HG02623 (cell line): ENCODE measurements around the gene INPP5D.

ENCODE experiments used
- ATAC-seq: cut with Tn5 transposase; IDR thresholded peaks from one replicate; pipeline ENCODE4 v1.9.1; 2021; ENCODE audit warnings: moderate library complexity; ENCODE audit not compliant: unreplicated experiment

The INPP5D gene

DNA sequence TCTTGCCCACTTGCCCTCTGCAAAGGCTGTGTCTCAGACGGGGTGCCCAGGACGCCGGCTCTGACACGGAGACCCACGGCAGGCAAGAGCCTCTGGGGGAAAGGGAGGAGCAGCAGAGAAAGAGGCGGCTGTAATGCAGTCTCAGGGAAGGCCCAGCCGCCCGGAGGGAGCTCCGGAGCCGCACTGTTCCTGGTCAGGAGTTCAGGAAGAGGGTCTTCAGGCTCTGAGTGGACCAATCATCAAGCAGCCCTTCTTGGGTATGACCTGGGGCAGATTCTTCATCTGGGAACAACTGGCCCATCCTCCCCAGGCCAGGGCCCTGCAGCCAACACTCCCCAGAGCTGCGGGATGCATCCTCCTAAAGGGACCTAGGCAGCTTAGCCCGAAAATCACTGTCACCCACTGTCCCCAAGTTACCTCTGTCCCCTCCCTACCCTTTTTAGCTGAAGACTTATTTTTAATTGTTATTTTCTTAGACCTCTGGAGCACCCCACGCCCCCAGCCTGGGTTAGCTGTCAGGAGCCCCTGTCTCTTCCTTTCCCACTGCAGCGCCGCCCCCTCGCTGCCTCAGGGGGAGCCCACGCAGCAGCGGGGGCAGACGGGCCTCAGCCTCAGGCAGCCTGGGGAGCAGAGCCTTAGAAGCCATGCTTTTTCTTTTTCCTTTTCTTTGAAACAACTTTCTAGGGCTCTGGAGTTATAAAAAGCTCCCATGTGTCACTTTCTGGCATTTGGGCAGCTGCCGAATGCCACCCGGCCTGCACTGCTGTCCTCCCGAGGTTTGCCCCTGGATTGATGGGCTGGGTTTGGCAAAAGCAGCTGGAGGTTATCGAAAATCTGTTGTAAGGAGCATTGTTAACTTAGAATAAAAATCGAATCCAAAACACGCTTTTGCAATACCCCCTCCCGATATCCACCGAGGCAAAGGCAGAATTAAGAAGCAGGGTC is 28.3 kb upstream of the INPP5D start:
- ATAC-seq: no peak

DNA sequence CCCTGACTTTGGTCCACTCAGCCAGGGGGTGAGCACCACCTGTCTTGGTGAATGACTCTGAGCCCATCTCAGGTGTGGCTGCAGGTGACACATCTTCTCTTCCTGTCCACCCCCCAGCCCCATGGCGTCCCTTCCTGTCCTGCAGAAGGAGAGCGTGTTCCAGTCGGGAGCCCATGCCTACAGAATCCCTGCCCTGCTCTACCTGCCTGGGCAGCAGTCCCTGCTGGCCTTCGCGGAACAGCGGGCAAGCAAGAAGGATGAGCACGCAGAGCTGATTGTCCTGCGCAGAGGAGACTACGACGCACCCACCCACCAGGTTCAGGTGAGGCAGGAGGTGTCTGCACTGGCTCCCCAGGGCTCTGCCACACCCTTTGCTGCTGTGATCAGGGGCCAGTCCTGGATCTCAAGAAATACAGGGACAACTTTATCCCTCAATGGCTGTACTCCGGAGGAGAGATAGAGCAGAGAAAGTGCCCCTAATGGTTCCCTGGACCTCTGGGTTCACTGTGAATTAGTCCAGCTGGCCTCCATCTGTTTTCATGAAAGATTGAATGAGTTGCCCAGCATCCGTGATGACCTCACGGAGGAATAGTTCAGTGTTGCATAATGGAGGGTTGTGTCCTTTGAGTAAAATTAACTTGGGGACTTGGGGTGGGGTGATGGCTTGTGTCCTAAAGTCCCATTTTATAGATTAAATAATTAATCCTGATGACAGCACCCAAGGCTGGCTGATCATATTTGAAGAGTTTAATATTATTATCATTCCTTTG is 27.4 kb upstream of the INPP5D start, which contains the start of gene NEU2:
Gene NEU2, plus strand, starts transcription at position 122 of the 770 bp plus-strand sequence. Its CDS starts 0 bp downstream, at position 122.
- no peak for ATAC-seq

DNA sequence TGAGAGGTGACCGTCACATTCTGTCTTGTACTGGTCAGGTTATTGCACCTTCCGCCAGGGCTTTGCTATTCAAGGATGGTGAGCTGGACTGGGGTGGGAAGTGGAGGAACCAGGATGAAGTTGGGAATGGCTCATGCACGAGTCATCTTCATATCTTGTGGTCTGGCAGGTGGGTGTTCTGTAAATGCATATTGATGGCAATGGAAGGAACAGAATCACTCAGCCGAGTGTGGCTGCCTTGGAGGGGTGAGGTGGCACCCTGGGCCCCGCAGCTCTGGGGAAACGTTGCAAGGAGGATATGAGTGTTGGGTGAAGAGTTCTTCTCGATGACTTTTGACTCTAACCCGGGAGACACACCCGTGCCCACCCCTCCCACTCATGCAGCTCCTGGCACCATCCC is 26.5 kb upstream of the INPP5D start:
- ATAC-seq: no peak

DNA sequence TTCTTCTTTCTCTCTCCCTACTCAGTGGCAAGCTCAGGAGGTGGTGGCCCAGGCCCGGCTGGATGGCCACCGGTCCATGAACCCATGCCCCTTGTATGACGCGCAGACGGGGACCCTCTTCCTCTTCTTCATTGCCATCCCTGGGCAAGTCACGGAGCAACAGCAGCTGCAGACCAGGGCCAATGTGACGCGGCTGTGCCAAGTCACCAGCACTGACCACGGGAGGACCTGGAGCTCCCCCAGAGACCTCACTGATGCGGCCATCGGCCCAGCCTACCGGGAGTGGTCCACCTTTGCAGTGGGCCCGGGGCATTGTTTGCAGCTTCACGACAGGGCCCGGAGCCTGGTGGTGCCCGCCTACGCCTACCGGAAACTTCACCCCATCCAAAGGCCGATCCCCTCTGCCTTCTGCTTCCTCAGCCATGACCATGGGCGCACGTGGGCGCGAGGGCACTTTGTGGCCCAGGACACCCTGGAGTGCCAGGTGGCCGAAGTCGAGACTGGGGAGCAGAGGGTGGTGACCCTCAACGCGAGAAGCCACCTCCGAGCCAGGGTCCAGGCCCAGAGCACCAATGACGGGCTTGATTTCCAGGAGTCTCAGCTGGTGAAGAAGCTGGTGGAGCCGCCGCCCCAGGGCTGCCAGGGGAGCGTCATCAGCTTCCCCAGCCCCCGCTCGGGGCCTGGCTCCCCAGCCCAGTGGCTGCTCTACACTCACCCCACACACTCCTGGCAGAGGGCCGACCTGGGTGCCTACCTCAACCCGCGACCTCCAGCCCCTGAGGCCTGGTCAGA is 25.9 kb upstream of the INPP5D start:
- no peak for ATAC-seq

DNA sequence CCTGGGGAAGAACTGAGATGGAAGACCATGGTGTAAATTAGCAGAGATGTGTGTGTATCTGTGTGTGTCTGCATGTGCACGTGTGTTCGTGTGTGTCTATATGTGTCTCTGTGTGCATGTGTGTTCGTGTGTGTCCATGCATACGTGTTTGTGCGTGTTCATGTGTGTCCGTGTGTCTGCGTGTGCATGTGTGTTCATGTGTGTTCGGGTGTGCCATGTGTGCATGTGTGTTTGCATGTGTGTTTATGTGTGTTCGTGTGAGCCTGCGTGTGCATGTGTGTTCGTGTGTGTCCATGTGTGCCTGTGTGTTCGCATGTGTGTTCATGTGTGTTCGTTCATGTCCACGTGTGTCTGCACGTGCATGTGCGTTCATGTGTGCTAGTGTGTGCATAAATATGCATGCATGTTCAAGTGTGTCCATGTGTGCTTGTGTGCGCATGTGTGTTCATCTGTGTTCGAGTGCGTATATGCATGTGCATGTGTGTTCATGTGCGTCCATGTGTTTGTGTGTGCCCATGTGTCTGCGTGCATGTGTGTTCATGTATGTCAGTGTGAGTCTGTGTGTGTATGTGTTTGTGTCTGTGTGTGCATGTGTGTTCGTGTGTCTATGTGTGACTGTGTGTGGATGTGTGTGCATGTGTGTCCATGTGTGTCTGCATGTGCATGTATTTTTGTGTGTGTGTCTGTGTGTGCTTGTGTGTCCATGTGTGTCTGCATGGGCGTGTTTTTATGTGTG is 24.5 kb upstream of the INPP5D start:
- ATAC-seq: no peak

DNA sequence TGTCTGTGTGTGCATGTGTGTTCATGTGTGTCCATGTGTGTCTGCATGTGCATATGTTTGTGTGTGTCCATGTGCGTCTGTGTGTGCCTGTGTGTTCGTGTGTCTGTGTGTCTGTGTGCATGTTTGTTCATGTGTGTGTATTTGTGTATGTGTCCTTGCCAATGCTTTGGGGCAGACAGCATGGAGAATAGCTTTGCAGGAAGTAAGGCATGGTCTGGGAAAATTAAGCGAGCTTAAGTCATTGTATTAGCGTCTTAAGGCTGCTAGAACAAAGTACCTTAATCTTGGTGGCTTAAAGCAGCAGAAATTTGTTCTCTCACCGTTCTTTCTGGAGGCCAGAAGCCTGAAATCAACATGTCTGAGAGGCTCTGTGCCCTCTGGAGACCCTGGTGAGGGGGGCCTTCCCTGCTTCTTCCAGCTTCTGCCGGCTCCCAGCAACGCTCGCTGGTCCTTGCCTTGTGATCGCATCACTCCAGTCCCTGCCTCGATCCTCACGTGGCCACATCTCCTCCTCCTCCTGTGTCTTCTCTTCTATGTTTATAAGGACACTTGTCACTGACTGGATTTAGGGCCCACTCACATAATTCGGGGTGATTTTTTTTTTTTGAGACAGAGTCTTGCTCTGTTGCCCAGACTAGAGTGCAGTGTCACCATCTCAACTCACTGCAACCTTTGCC is 23.8 kb upstream of the INPP5D start:
- no peak for ATAC-seq

DNA sequence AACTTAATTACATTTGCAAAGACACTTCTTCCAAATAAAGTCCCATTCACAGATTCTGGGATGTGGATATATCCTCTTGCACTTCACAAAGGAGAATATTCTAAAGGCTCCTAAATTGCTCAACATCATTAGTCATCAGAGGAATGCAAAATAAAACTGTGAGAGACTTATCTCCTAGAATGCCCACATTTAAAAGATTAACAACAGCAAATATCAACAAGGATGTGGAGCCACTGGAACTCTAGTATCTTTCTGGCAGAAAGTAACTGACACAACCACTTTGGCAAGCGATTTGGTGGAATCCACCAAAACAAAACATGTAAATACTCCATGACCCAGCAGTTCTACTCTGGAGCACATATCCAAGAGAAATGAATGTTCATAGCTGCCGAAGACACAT is 23.1 kb upstream of the INPP5D start:
- ATAC-seq: no peak

DNA sequence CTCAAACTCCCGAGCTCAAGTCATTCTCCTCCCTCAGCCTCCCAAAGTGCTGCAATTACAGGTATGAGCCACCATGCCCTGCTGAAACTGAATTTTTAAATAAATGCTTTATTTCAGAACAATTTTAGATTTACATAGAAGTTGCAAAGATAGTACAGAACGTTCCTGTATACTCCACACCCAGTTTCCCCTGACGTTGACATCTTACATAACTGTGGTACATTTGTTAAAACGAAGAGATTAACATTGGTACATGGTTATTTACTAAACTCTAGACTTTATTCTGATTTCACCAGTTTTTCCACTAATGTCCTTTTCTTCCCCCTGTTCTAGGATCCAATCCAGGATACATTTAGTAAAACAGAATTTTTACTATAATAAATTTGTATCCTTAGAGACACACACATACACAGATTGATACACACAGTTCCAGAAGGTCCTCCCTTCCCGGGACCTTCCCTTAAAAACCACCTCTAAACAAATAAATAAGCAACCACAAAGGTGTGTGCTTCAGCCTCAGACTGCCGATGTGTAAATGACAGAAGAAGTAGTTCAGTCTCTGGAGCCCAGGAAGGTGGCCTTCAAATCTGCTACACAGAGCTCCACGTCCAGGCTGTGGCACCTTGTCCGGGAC is 20.8 kb upstream of the INPP5D start:
- ATAC-seq: no peak

DNA sequence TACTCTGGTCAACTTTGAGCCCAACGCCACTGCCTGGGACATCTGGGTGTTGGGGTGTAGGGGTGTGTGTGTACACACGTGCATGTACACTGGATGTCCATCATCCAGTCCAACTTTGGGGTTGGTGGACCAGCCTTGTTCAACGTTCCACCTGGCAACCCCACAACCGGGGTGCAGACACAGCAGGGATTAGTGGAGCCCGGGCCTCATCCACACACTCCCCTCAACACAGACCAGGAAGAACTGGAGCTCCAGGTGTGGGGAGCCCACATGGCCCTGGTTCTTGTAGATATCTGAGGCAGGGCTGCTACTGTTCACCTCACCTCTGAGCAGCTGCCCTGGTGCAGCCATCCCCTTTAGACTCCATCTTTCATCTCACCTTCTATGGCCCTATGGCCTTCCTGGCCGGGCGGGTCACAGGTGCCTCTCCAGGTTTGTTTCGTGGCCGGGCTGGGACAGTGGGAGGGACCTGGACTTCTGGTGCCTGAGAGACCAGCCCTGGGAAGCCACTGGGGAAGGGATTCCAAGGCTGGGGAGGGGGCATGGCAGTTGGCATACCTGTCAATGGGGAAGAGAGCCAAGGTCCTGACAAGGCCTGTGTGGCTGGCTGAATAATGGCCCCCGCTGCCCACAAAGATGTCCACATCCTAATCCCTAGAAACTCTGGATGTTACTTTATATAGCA is 20.2 kb upstream of the INPP5D start:
- no peak for ATAC-seq

DNA sequence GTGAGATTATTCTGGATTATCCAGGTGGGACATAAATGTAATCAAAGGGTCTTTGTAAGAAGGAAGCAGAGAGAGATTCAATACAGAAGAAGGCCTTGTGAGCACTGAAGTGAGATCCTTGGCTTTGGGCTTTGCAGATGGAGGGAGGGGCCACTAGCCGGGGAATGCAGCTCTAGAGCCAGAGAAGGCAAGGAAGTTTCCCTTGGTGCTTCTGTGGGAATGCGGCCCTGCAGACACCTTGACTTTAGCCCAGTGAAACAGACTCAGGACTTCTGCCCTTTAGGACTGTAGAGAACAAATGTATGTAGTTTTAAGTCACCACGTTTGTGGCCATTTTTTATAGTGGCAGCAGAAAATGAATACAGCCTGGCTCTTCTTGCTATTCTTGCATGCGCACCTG is 19.6 kb upstream of the INPP5D start:
- no peak for ATAC-seq

DNA sequence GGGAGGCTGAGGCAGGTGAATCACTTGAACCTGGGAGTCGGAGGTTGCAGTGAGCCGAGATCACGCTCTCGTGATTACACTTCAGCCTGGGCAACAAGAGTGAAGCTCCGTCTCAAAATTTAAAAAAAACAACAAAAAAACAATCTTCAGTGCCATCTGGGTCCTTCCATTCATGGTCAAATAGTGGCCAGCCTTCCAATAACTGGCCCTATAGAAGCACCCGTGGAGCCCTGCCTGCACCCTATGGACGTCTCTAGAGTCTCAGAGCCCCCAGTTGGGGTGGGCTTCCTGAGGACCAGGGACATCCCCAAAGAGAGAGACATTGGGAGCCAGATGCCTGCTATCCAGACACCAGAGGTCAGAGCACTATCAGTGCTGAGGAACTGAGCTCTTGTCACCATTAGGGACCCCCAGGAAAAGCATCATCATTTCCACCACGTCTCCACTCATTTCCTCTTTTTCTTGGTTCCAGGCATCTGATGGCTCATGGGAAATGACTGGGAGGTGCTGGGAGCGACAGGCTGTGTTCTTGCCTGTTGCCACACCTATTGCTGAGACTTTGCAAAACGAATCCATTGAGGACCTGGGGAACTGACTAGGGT is 18.3 kb upstream of the INPP5D start:
- ATAC-seq: no peak

DNA sequence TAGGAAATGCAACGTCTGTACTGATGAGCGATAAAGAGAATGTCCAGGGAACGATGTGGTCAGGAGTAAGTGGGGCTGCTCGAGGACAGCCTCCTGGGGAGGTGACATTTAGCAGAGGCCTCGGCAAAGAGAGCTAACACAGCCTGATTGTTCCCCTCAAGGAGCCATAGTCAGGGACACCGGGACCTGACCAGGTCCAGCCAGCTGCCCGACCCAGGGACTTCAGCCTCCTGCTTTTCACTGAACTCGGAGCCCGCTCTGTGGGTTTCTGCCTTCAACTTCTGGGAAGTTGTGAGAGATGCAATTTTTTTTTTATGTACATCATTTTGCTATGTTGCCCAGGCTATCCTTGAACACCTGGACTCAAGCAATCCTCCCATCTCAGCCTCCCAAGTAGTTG is 17.6 kb upstream of the INPP5D start:
- ATAC-seq: no peak

DNA sequence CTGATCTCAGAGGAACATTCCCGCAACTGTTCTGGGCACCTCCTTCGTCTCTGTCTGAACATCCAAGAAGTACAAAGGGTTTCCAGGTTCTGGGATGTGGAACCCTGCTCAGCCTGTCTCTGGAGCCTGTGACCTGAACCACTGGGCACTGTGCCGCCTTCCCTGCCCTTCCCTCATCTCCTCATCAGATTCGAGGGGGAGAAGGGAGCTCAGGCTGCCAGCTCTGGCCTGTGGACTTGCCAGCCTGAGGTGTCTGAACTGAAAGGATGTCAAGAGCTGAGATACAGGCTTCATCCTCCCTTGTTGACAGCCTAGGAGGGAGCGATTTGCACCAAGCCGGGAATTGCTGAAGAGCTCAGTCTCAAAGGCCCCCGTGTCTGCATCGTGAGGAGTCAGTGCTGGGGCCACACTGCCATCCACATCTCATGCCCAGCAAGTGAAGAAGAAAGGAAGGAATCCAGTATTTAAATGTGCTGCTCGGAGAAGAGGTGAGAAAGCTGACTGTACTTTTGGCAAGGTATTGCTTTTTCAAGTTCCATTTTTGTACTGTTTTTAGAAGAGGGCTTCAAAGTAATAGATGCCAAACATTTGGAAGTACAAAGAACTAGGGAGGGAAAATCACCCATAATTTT is 15.1 kb upstream of the INPP5D start:
- ATAC-seq: no peak

DNA sequence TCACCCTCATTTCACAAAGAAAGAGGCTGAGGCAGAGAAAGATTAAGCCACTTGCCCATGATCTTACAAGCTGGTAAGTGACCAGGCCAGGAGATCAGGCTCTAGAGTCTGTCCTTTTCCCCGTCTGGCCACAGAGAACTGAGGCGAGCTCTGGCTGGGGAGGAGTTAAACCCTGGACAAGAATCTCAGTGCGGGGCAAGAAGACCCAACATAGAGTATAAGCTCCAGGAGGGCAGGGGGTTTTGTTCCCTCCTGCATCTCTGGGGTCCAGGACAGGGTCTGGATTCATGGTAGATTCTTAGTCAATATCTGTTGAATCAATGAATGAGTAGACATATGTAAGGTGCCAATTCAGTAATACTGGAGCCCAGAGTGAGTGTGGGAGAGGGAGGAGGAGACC is 12.9 kb upstream of the INPP5D start:
- ATAC-seq: no peak

DNA sequence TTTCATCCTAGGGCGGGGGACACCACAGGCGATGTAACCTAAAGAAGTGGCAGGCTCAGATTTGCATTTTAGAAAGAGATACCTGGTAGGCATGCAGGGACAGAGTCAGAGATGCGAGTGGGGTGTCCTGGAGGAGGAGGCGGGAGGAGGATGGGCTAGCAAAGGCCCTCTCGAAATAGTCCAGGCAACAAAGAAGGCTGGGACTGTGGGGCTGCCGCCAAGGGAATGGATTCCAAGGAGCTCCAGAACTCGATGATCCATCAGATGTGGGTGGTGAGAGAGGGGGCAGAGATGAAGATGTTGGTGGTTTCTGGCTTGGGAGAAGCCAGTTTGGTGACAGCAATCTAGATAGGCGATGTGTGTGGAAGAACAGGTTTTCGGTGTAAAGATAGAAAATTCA is 12.5 kb upstream of the INPP5D start:
- ATAC-seq: no peak

DNA sequence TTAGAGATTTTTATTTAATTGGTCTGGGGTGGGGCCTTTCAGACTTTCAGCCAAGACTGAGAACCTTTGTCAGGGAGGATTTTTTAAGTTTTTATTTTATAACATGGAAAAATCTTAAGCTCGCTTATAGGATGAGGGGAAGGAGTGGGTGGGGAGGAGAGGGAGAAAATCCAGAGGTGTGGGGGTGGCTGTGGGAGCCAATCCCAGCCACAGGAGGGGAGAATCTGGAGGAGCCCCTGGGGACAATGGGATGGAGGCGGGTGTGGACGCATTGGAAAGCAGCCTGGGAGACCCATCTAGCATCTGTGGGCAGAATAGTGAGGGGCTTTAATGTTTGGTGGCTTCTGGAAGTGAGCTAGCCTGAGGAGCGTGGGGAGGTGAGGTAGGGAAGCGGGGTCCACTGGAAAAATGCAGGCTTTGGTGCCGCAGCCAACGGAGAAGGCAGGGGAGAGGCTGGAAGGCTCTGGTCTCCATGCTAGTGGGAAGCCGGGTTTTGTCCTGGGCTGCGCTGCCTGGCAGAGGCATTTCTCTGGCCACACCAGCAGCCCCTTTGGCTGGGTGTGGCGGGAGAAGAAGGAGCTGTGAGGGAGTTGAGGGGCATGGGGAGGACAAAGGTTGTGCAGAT is 11.5 kb upstream of the INPP5D start:
- no peak for ATAC-seq

DNA sequence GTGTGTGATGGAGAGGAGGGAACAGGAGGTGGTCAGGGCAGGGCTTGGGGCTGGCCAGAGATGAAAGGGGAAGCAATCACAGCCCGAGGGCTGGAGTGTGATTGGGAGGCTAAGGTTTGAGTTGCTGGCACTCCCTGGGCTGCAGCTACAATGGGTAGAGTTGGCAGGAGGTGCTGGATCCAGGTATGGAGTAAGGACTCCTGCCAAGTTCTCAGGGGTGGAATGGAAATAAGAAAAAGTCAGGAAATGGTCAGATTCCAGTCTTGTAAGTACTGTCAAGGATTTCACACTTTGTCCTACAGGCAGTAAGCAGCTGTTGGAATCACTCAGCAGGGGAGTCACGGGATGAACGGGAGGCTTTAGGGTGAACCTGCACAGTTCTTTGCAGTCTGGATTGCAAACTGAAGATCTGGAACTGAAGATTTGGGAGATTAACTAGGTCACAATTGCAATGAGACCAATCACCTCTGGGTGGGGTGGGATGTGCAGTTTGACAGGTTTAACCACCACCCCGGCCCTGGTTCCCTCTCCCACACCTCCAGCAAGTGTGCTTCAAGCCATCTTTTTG is 10.9 kb upstream of the INPP5D start:
- no peak for ATAC-seq
